GM06990 (cell line): ENCODE measurements around the gene NME3.

Experiments
- DNase-seq: peaks from one replicate; pipeline ENCODE4 v3.0.0-alpha.2; 2011; ENCODE audit not compliant: insufficient read length; ENCODE audit errors: extremely low read depth
- H3K27me3 ChIP-seq: replicated peaks from 2 replicates; pipeline ENCODE4 v1.6.0; 2011; ENCODE audit warnings: low read length; ENCODE audit not compliant: control insufficient read depth, insufficient read depth
- H3K36me3 ChIP-seq: 2 replicates; pipeline ENCODE4 v1.5.1; 2011; ENCODE audit warnings: low read length; ENCODE audit not compliant: control insufficient read depth, insufficient read depth
- H3K4me3 ChIP-seq: replicated peaks from 2 replicates; pipeline ENCODE4 v1.5.1; 2011; ENCODE audit warnings: low read depth, mild to moderate bottlenecking, control low read depth, low read length
- CTCF ChIP-seq: IDR thresholded peaks from 2 replicates; pipeline ENCODE4 v1.5.1; 2011; ENCODE audit warnings: low read length, control low read depth, mild to moderate bottlenecking, inconsistent platforms; ENCODE audit not compliant: insufficient read depth, poor library complexity, severe bottlenecking

The NME3 gene

GRCh38 chr16:1747934-1748333, 23.4 kb downstream of the NME3 start:
- no peaks in the 10 kb centered on the region for H3K27me3 ChIP-seq
- H3K36me3 ChIP-seq, result peaks cover 34% of the 10 kb centered on the region
- H3K4me3 ChIP-seq, result no peak overlapping the region
- no peak for DNase-seq
- no peak for TF ChIP-seq CTCF

GRCh38 chr16:1746693-1747195, 24.6 kb downstream of the NME3 start:
- Histone ChIP-seq H3K36me3 (peaks cover 30% of the 10 kb centered on the region), H3K4me3 (no peak overlapping the region), H3K27me3 (no peaks in the 10 kb centered on the region)
- DNase-seq, result no peak
- no peak for TF ChIP-seq CTCF

GRCh38 chr16:1745900-1746692, 25.2 kb downstream of the NME3 start:
- Histone ChIP-seq H3K4me3 (no peak overlapping the region), H3K36me3 (peaks cover 27% of the 10 kb centered on the region), H3K27me3 (no peaks in the 10 kb centered on the region)
- no peak for TF ChIP-seq CTCF
- no peak for DNase-seq

GRCh38 chr16:1745181-1745899, 26.0 kb downstream of the NME3 start:
- TF ChIP-seq CTCF, result no peak
- H3K27me3 ChIP-seq, result no peaks in the 10 kb centered on the region
- no peak for DNase-seq
- H3K4me3 ChIP-seq, result no peak overlapping the region
- H3K36me3 ChIP-seq, result peaks cover 28% of the 10 kb centered on the region

- no peak for DNase-seq
- no peak for TF ChIP-seq CTCF
- H3K4me3 ChIP-seq, result no peak overlapping the region
- peaks cover 28% of the 10 kb centered on the region for H3K36me3 ChIP-seq
- H3K27me3 ChIP-seq, result no peaks in the 10 kb centered on the region
Observed at GRCh38 chr16:1744338-1744840, 27.0 kb downstream of the NME3 start.
